M059J (cell line): ENCODE data around the gene PURA. TPM values are rescaled to one million over a fixed set of nuclear protein-coding genes. Genes with fewer than 3 reads are reported as not detected.
A peak's percentile ranks its signal among the peaks of the same experiment; 100 is the strongest.

Source experiments
- DNase-seq: peaks from one replicate; pipeline ENCODE4 v3.0.0-alpha.2; 2012; ENCODE audit warnings: low read depth
- total RNA-seq: library from RNA; depleted of rRNA; stranded (reverse); fragments of >200 nt; shearing (Covaris generic); gene quantifications from 2 replicates; pipeline ENCODE4 v1.2.3, GENCODE V29; 2014; rRNA removed

PURA gene
- total RNA-seq, 1 experiment from 2014 or later = 7.8 TPM

GRCh38 chr5:140159014-140159927, 45.4 kb downstream of the PURA start:
- DNase-seq = no peak

DNA sequence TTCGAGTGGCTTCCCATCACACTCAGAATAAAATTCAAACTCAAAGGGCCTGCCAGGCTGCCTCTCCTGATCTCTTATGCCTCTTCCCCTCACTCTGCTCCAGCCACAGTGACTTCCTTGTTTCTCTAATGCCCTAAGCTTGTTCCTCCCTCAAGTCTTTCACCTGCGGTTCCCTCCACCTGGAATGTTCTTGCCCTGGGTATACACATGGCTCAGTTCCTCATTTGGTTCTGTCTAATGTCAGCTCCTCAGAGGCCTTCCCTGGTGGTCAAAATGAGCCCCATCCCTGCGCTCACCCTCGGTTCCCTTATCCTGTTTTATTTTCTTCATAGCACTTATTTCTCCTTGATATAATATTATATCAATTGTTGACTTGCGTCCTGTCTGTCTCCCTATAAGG, 48.4 kb downstream of the PURA start:
- no peak for DNase-seq

DNA sequence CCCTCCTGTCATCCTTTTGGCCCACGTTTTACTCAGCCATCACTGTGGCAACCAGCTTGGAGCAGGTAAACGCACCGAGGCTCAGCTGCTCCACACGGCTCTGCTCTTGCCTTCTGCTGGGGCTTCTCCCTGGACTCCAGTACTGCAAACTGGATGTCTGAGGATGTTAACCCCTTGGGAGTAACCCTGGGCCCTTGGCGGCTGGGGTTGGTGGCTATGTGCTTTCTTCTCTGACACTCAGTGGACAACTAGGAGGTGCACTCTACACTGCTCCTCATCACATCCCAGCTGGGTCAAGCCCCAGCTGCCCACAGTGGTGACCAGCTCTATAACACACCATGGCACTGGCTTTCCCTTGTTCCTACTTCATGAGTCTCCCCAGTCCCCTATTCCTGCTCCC, 48.9 kb downstream of the PURA start:
- no peak for DNase-seq

DNA sequence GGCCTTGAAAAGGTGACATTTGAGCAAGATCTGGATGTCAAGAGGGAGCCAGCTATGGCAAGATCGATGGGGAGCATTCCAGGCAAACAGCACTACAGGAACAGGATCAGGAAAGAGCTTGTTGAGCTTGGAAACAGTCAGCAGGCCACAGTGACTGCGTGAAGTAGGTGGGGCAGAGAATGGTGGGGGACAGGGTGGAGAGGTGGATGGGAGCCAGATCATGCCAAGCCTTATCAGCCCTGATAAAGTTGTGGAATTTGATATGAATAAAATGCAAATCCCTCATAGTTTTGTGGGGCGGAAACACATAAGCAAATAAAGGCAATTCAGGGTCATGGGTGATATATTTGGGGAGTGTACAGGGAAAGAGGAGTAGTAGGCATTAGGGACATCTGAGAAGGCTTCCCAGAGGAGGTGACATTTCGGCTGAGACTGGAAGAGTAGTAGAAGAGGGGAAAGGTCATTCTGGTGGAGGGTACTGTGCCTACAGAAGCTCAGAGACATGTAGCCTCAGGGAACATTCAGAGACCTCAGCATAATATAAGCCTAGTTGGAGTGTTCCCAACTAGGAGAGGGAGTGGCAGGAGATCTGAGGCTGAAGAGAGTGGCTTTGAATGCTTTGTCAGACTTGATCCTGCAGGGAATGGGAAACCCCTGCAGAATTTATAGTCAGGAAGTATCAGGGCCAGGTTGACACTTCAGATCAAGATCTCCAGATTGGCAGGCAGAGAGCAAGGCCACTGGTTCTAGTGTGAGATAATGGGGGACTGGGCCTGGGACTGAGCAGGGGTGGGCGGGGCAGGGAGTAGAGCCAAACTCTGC, 51.4 kb downstream of the PURA start:
- DNase-seq = no peak

GRCh38 chr5:140165923-140166270, 52.0 kb downstream of the PURA start:
- DNase-seq = no peak

- DNase-seq = no peak
Measured at GRCh38 chr5:140166911-140167310, 53.0 kb downstream of the PURA start.

- DNase-seq = no peak
Measured at GRCh38 chr5:140168371-140168770, 54.5 kb downstream of the PURA start.

DNA sequence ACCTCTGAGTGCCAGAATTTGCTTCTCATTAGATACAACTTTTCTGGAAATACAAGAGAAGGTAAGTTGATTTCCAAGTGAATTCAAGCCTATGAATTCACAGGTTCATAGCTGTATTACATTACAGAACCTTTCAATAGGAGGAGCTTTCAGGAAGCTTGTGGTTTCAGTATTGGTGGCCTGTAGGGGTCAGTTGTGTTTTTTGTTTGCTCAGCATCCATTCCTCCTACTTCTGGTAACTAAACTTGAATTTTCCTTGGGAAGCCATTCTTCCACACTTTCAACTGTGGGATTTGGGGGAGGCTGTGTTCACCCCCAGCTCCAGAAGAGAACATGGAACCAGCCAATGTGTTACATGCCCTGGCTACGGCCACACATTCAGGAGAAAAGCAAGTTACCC, 55.5 kb downstream of the PURA start:
- peak; percentile 42 for DNase-seq

DNA sequence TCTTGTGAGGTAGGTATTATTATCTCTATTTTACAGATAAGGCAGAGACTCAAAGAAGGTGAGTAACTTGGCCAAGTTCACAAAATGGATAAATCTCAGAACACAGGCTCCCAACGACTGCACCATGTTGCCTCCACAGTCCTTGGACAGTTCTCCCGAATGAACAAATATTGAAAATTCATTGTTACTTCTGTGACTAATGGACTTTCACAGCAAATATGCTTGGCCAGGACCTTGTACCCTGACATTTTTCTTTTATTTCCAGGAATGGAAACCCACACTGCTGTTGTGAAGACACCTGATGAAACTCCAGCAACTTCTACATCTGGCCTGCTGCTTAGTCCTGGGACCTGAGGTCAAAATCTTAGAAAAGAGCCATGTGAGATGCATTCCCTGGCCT, 58.6 kb downstream of the PURA start:
- no peak for DNase-seq

DNA sequence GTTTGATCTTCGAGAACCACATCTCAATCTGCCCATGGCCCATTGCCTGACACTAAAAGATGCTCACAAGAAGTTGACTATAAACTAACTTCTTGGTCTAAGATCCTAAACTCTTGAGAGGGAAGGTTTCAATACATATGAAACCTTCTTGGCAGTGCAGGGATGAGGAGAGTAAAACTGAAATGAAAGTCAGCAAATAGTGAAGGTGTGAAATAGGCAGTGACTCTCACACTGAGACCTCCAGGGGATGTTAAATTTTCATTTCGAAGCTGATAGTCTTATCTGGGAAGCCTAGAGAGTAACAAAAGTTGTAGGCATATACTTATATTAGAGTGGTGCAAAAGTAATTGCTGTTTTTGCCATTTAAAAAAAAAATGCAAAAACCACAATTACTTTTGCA, 60.1 kb downstream of the PURA start:
- no peak for DNase-seq

GRCh38 chr5:140174465-140175366, 60.8 kb downstream of the PURA start, which contains the start of gene CYSTM1:
TSS of gene CYSTM1 (plus strand) at chr5:140175188. CDS start at chr5:140194466, 19,278 bp downstream.
- peak; percentile 91 for DNase-seq

Other genes with a start within 250 kb of the PURA start
- 1.3 and 1.9 TPM in 2 replicates for gene NRG2, start 70.8 kb upstream of the PURA start, total RNA-seq
- gene IGIP, start 11.8 kb downstream of the PURA start, total RNA-seq = 1.6 and 1.8 TPM in 2 replicates
- 43.6 and 45.0 TPM in 2 replicates for gene CYSTM1, start 61.1 kb downstream of the PURA start, total RNA-seq
- gene PFDN1, start 189.0 kb downstream of the PURA start, total RNA-seq = 115 and 145 TPM in 2 replicates
- 9.2 and 13.8 TPM in 2 replicates for gene HBEGF, start 232.5 kb downstream of the PURA start, total RNA-seq
- gene SLC4A9, start 246.1 kb downstream of the PURA start, total RNA-seq = not detected in 2 replicates